Glutamatergic neuron (in vitro differentiated cells): ENCODE results near the gene ANKRD33B. TPM values are rescaled to one million over a fixed set of nuclear protein-coding genes. Genes with fewer than 3 reads are reported as not detected.

Source experiments
- DNase-seq: peaks from one replicate; pipeline ENCODE4 v3.0.0; 2022
- H3K27ac Mint-ChIP-seq: one replicate; pipeline ENCODE4 v1.8.0; 2020; ENCODE audit warnings: mild to moderate bottlenecking, mixed read lengths, inconsistent platforms; ENCODE audit not compliant: unreplicated experiment
- H3K27me3 Mint-ChIP-seq: one replicate; pipeline ENCODE4 v1.8.0; 2020; ENCODE audit warnings: mild to moderate bottlenecking, moderate library complexity, mixed read lengths, inconsistent platforms; ENCODE audit not compliant: unreplicated experiment
- H3K36me3 Mint-ChIP-seq: one replicate; pipeline ENCODE4 v1.8.0; 2020; ENCODE audit warnings: mild to moderate bottlenecking, mixed read lengths, inconsistent platforms; ENCODE audit not compliant: unreplicated experiment
- H3K4me1 Mint-ChIP-seq: one replicate; pipeline ENCODE4 v1.8.0; 2020; ENCODE audit warnings: mild to moderate bottlenecking, low read depth, mixed read lengths, inconsistent platforms; ENCODE audit not compliant: unreplicated experiment
- H3K4me3 Mint-ChIP-seq: one replicate; pipeline ENCODE4 v1.8.0; 2020; ENCODE audit warnings: mild to moderate bottlenecking, mixed read lengths, inconsistent platforms; ENCODE audit not compliant: unreplicated experiment
- H3K9me3 Mint-ChIP-seq: one replicate; pipeline ENCODE4 v1.8.0; 2020; ENCODE audit warnings: mild to moderate bottlenecking, moderate library complexity, mixed read lengths, inconsistent platforms; ENCODE audit not compliant: unreplicated experiment
- total RNA-seq: library from RNA; stranded (reverse); fragmentation: NEBNext Ultra II Directional; extraction: Animal tissue kit (Norgen Biotek cat#: 25700); gene quantifications from one replicate; pipeline ENCODE4 v1.2.1, GENCODE V29; 2021; ENCODE audit not compliant: unreplicated experiment
- TF ChIP-seq, protein P1 (sequence below): fragments of 200-600 bp; sonication (generic); IDR thresholded peaks from one replicate; pipeline ENCODE4 v1.5.0; 2021; ENCODE audit not compliant: partially characterized antibody, unreplicated experiment

ANKRD33B gene
- total RNA-seq, 1 donor from 2014 or later = 14.5 TPM

DNA sequence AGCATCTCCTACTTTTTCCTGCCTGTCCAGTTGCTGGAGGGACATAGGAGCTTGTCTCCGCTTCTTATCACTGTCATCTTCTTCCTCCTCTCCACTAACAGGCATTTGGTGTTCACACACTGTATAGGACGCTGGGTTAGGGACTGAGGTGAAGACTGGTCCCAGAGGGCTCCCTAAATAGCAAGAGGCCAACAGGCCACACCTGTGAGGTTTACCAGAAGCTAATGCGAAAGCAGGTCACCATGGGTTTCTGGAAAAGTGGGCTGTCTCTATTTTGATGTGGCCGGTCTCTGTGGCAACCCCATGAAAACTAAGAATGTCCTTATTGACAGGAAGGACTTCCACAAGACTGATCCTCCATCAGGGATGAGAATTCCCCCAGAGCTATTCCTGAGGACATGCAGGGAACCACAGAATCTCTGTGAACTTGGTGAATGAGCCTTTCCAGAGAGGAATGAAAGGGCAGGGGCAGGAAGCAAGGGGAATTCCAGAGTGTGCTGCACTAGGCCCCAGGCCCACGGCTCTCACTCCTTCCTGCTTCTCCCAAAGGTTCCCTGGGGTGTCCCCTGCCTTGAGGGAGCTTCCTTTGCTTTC, 135.5 kb downstream of the ANKRD33B start:
- no peaks in the 10 kb centered on the region for H3K36me3 Mint-ChIP-seq
- no peak for DNase-seq
- TF ChIP-seq, protein P1, sequence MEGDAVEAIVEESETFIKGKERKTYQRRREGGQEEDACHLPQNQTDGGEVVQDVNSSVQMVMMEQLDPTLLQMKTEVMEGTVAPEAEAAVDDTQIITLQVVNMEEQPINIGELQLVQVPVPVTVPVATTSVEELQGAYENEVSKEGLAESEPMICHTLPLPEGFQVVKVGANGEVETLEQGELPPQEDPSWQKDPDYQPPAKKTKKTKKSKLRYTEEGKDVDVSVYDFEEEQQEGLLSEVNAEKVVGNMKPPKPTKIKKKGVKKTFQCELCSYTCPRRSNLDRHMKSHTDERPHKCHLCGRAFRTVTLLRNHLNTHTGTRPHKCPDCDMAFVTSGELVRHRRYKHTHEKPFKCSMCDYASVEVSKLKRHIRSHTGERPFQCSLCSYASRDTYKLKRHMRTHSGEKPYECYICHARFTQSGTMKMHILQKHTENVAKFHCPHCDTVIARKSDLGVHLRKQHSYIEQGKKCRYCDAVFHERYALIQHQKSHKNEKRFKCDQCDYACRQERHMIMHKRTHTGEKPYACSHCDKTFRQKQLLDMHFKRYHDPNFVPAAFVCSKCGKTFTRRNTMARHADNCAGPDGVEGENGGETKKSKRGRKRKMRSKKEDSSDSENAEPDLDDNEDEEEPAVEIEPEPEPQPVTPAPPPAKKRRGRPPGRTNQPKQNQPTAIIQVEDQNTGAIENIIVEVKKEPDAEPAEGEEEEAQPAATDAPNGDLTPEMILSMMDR = no peak

DNA sequence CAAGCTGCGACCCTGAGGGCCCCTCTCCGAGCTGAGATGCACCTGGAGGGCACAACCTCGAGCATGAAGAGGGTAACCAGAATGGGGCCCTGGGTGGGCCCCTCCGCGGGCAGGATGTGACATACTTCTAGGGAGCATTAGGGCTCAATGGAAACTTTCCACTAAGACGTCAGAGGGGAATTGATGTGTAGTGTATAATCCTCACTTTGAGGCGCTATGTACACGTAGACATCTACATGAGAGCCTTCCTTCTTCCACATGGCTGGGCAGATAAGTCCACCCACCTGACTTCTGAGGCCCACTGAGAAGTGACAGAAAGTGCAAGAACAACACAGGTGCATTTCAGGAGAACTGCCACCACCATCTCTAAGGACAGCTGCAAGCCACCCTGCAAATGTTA, 136.1 kb downstream of the ANKRD33B start:
- H3K4me1 Mint-ChIP-seq = peaks cover 20% of the 10 kb centered on the region
- no peak overlapping the region for H3K4me3 Mint-ChIP-seq
- peaks cover 3% of the 10 kb centered on the region for H3K9me3 Mint-ChIP-seq
- H3K27me3 Mint-ChIP-seq = peaks cover 1% of the 10 kb centered on the region
- DNase-seq = no peak
- TF ChIP-seq, protein P1 = no peak
- no peak overlapping the region for H3K27ac Mint-ChIP-seq
- no peaks in the 10 kb centered on the region for H3K36me3 Mint-ChIP-seq

More for the DNA sequence above, 135.5 kb downstream of the ANKRD33B start:
- Mint-ChIP-seq H3K4me3 (no peak overlapping the region), H3K27ac (no peak overlapping the region), H3K4me1 (peaks cover 20% of the 10 kb centered on the region), H3K27me3 (peaks cover 1% of the 10 kb centered on the region), H3K9me3 (peaks cover 3% of the 10 kb centered on the region)

DNA sequence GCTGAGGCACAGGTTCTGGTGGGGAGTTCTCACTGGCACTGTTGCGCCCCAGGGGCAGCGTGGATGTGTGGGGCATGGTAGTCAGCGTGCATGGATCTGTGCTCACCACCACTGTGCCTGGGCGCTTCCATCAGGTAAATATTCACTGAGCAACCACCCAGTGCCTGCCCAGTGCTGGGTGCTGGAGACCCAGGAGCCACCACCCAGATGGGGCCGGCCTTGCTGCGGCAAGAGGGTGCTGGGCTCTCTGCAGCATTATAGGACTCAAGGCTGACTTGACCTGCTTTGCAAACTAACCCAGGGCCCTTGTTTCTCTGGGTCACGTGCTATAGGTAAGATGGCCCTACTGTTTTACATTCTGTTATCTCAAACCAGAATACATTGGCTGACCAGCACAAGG, 136.6 kb downstream of the ANKRD33B start:
- H3K27ac Mint-ChIP-seq = no peak overlapping the region
- TF ChIP-seq, protein P1 = no peak
- peaks cover 20% of the 10 kb centered on the region for H3K4me1 Mint-ChIP-seq
- H3K9me3 Mint-ChIP-seq = peaks cover 3% of the 10 kb centered on the region
- H3K27me3 Mint-ChIP-seq = peaks cover 1% of the 10 kb centered on the region
- H3K36me3 Mint-ChIP-seq = no peaks in the 10 kb centered on the region
- no peak overlapping the region for H3K4me3 Mint-ChIP-seq
- DNase-seq = no peak

DNA sequence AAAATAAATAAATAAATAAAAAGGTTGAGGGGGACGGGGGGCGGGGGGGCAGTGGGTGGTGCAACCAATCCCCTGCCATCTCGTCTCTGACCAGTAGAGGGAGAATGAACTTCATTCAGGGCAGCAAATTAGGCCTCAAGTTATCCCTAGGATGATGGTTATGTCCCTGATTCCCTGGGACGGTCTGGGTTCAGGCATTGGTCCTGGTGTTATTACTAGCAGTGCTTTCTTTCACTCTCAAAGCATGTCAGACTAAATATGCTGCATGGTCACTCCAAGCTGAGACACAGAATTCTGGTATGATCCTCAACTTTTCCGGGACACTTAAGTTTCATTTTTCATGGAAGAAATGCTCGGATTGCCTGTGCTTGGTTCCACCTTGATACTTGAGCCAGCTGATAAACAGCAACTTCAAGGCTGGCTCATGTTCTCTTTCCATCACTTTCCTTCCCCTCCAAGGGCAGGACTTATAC, 137.7 kb downstream of the ANKRD33B start:
- Mint-ChIP-seq H3K4me1 (peaks cover 20% of the 10 kb centered on the region), H3K36me3 (no peaks in the 10 kb centered on the region), H3K27me3 (peaks cover 1% of the 10 kb centered on the region), H3K9me3 (peaks cover 3% of the 10 kb centered on the region), H3K4me3 (no peak overlapping the region), H3K27ac (no peak overlapping the region)
- peak; percentile 36 for DNase-seq
- TF ChIP-seq, protein P1 = peak; percentile 95

DNA sequence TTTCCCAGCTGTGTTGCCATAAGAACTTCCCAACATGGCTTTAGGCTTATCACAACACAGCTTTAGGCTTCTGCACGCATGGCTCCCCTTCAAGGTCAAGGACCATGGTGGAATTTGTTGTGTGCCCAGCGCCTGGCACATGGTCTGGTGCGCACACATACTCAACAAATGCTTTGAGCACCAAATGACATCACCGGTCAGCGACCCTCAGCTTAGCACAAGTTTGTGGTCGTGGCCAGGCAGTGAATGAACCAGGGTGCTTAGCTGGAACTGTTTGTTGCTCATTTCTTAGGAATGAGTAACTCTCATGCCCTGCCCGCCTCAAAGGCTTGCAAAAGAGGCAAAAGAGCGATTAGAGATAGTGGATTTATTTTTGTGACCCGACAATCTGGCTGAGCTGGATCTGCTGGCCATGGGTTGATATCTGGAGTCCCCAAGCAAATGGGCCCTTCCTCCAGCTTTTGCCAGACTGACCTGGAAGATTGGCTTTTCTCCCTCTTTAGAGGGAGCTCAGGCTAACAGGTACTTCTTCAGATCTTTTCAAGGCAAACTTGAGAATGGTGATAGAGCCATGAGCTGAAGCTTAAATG, 138.3 kb downstream of the ANKRD33B start:
- Mint-ChIP-seq H3K27ac (no peak overlapping the region), H3K36me3 (no peaks in the 10 kb centered on the region), H3K4me3 (no peak overlapping the region), H3K27me3 (peaks cover 1% of the 10 kb centered on the region), H3K9me3 (peaks cover 3% of the 10 kb centered on the region), H3K4me1 (peaks cover 18% of the 10 kb centered on the region)
- no peak for DNase-seq
- TF ChIP-seq, protein P1 = no peak
